HepG2 (cell line): ENCODE results near the gene GRAP. TPM values are rescaled to one million over a fixed set of nuclear protein-coding genes. Genes with fewer than 3 reads are reported as not detected.

Experiments
- ATAC-seq: fragments of 200-7000 bp; cut with Tn5 transposase; 3 replicates; pipeline ENCODE4 v1.9.1; 2020; ENCODE audit warnings: mild to moderate bottlenecking, moderate library complexity
- BruUV-seq: library from RNA; stranded (reverse); fragments of 400-500 nt; replicated peaks from 2 replicates; lab custom pipeline; 2021; lab: Mats Ljungman, UMichigan
- CTCF ChIA-PET: fragments of 300-600 bp; formaldehyde crosslinking; extraction: SDS; loops from one replicate; lab custom pipeline; 2021; ENCODE audit warnings: low total read pairs, inconsistent platforms, low intra/inter-chr PET ratio; lab: Yijun Ruan, JAX
- POLR2A ChIA-PET: fragments of 350-600 bp; sonication (Branson Sonifier 250); formaldehyde crosslinking; loops from one replicate; lab custom pipeline; 2020; ENCODE audit warnings: antibody characterized with exemption, inconsistent platforms; lab: Yijun Ruan, JAX
- DNase-seq: peaks from one replicate; pipeline ENCODE4 v3.0.0-alpha.2; 2015; ENCODE audit warnings: low spot score
- FAIRE-seq: peaks from 3 replicates; lab custom pipeline; 2011; peaks lifted over from hg19 to GRCh38; lab: Jason Lieb, UNC
- H2AFZ ChIP-seq: one replicate; pipeline ENCODE4 v1.6.1; 2011; ENCODE audit warnings: low read length, inconsistent platforms
- H3K27ac ChIP-seq: fragments of 300-600 bp; 3 replicates; pipeline ENCODE4 v1.8.0; 2011; ENCODE audit warnings: mixed run types, mild to moderate bottlenecking, mixed read lengths, low read length, inconsistent platforms; ENCODE audit not compliant: insufficient read depth; ENCODE audit errors: extremely low read length
- H3K27me3 ChIP-seq, 2 experiments: fragments of 200-600 bp in 1 of 2; 2 replicates in 1 of 2; 3 replicates in 1 of 2; pipeline versions ENCODE4 v1.6.0 to v1.8.0; 2011; ENCODE audit warnings: low read length in 2 of 2, mild to moderate bottlenecking in 2 of 2, moderate library complexity in 2 of 2, inconsistent platforms in 1 of 2; ENCODE audit not compliant: insufficient read depth in 2 of 2, control insufficient read depth in 1 of 2
- H3K36me3 ChIP-seq, 2 experiments: fragments of 200-600 bp in 1 of 2; replicated peaks in 1 of 2; 2 replicates in 1 of 2; 3 replicates in 1 of 2; pipeline versions ENCODE4 v1.5.1 to v1.8.0; 2011; ENCODE audit warnings: low read length in 2 of 2, inconsistent platforms in 1 of 2; ENCODE audit not compliant: insufficient read depth in 2 of 2, control insufficient read depth in 1 of 2
- H3K4me1 ChIP-seq: 2 replicates; pipeline ENCODE4 v1.5.1; 2012; ENCODE audit warnings: low read length, inconsistent platforms; ENCODE audit not compliant: insufficient read depth
- H3K4me2 ChIP-seq: 2 replicates; pipeline ENCODE4 v1.6.0; 2011; ENCODE audit warnings: low read depth, low read length, inconsistent platforms
- H3K4me3 ChIP-seq, 3 experiments: fragments of 200-600 bp in 1 of 3; sonication (generic), shearing (Covaris generic) in 1 of 3; replicated peaks in 1 of 3; 2 replicates each; pipeline ENCODE4 v1.5.1; 2011 to 2016; ENCODE audit warnings: low read length in 3 of 3, inconsistent platforms in 2 of 3, low read depth in 2 of 3, mild to moderate bottlenecking in 2 of 3, control low read depth in 1 of 3, mixed read lengths in 1 of 3; ENCODE audit not compliant: insufficient read depth in 1 of 3
- H3K79me2 ChIP-seq: one replicate; pipeline ENCODE4 v1.6.1; 2011; ENCODE audit warnings: low read length, inconsistent platforms; ENCODE audit not compliant: insufficient read depth
- H3K9ac ChIP-seq: 2 replicates; pipeline ENCODE4 v1.6.0; 2011; ENCODE audit warnings: mild to moderate bottlenecking, low read depth, low read length, inconsistent platforms; ENCODE audit not compliant: insufficient read depth
- H3K9me3 ChIP-seq: 2 replicates; pipeline ENCODE4 v1.5.1; 2012; ENCODE audit warnings: mild to moderate bottlenecking, low read length
- H4K20me1 ChIP-seq: 2 replicates; pipeline ENCODE4 v1.6.0; 2011; ENCODE audit warnings: inconsistent platforms, mild to moderate bottlenecking, low read length, moderate library complexity; ENCODE audit not compliant: insufficient read depth
- BCLAF1 ChIP-seq: fragments of 450-650 bp; IDR thresholded peaks from 2 replicates; pipeline ENCODE4 v1.6.1; 2017; ENCODE audit warnings: mild to moderate bottlenecking
- IRF2 ChIP-seq: IDR thresholded peaks from 2 replicates; pipeline ENCODE4 v1.6.1; 2018; ENCODE audit warnings: missing genetic modification reagents, missing compliant biosample characterization
- KDM1A ChIP-seq: IDR thresholded peaks from 2 replicates; pipeline ENCODE4 v1.6.1; 2016; ENCODE audit warnings: missing compliant biosample characterization
- MXD3 ChIP-seq: IDR thresholded peaks from 2 replicates; pipeline ENCODE4 v1.6.1; 2016; ENCODE audit warnings: mild to moderate bottlenecking, missing biosample characterization, missing genetic modification reagents
- NFKB2 ChIP-seq: sonication (generic); formaldehyde crosslinking; IDR thresholded peaks from 2 replicates; pipeline ENCODE4 v1.4.0; 2020; ENCODE audit warnings: missing genetic modification reagents, borderline replicate concordance
- POGZ ChIP-seq: sonication (generic); formaldehyde crosslinking; IDR thresholded peaks from 2 replicates; pipeline ENCODE4 v1.4.0; 2020; ENCODE audit warnings: mild to moderate bottlenecking, missing genetic modification reagents
- PTBP1 ChIP-seq: fragments of 200-400 bp; formaldehyde crosslinking; IDR thresholded peaks from 2 replicates; pipeline ENCODE4 v1.6.1; 2018; ENCODE audit warnings: low read length, low read depth; ENCODE audit not compliant: poor library complexity, severe bottlenecking
- RBM39 ChIP-seq: fragments of 200-400 bp; formaldehyde crosslinking; IDR thresholded peaks from one replicate; pipeline ENCODE4 v1.6.1; 2018; ENCODE audit warnings: antibody characterized with exemption, mild to moderate bottlenecking, low read depth, low read length; ENCODE audit not compliant: poor library complexity, severe bottlenecking
- TFDP1 ChIP-seq: IDR thresholded peaks from 2 replicates; pipeline ENCODE4 v1.6.1; 2016; ENCODE audit warnings: missing compliant biosample characterization, missing genetic modification reagents, borderline replicate concordance
- ZNF253 ChIP-seq: sonication (generic); formaldehyde crosslinking; IDR thresholded peaks from 2 replicates; pipeline ENCODE4 v1.8.0; 2022; ENCODE audit warnings: mild to moderate bottlenecking, missing genetic modification reagents, borderline replicate concordance
- WGBS: methylation state at CpG from one replicate; pipeline ENCODE4 v1.1.6; 2017; ENCODE audit warnings: low lambda C conversion rate; 5-methylcytosine and 5-hydroxymethylcytosine counted together
- in situ Hi-C: cut with HindIII; loops from 2 replicates; pipeline ENCODE4 v1.10.0; 2017; ENCODE audit warnings: low pct_unique_long_range_greater_than_20kb; ENCODE audit not compliant: extremely low pct_ligation_motif_present
- intact Hi-C: fragments of 100-400 bp; cut with micrococcal nuclease; formaldehyde crosslinking; loops from one replicate; pipeline ENCODE4 v1.10.0; 2022; ENCODE audit not compliant: unreplicated experiment
- polyA plus RNA-seq, 8 experiments: library from polyadenylated mRNA; depleted of rRNA in 3 of 8; stranded (reverse) in 7 of 8; unstranded in 1 of 8; fragments of >200 nt; fragmentation: Illumina TruSeq in 4 of 8; extraction: Trizol in 4 of 8; gene quantifications; 2 replicates each; pipeline versions ENCODE4 v1.2.1 to v1.2.3, GENCODE V29; 2011 to 2016; ENCODE audit warnings: low read depth in 4 of 8, missing spikeins in 1 of 8, mixed read lengths in 1 of 8; ENCODE audit not compliant: insufficient read depth in 1 of 8
- total RNA-seq, 5 experiments: library from RNA; depleted of rRNA; stranded (reverse); fragments of >200 nt; fragmentation: Illumina TruSeq; extraction: Trizol; gene quantifications; 2 replicates each; pipeline ENCODE4 v1.2.3, GENCODE V29; 2016; ENCODE audit warnings: low read depth in 1 of 5
- TF ChIP-seq, protein P1 (sequence below): sonication (generic); formaldehyde crosslinking; IDR thresholded peaks from 2 replicates; pipeline ENCODE4 v1.9.0; 2022; ENCODE audit warnings: low read depth, missing genetic modification reagents
- TF ChIP-seq, protein P2 (sequence below): sonication (generic); formaldehyde crosslinking; IDR thresholded peaks from 2 replicates; pipeline ENCODE4 v1.4.0; 2020; ENCODE audit warnings: low read depth, missing genetic modification reagents

The GRAP gene
- total and polyA plus RNA-seq, 2 of the 13 experiments (the other 11 are each of a cell fraction or from before 2014, with no cell fraction given): 0.77 to 1.7 TPM

DNA sequence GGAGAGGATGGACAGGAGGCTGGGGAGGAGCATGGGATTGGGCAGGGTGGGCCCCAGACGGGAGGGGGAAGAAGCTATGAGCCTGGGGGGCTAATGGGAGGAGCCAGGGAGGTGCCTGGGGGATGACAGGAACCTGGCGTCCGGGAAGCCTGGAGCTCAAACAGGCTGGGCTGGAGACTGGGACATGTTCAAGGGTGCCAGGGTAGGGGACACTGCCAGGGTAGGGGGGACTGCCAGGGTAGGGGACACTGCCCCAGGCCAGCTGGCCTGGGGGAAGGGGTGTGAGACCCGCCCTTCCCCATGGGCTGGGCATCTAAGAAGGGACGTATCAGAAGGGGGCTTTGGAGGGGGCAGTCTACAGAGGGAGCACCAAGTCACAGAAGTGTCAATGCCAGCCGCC is 35.2 kb downstream of the GRAP start:
- DNase-seq: no peak
- TF ChIP-seq POGZ (no peak), IRF2 (CRISPR knock-in tag) (no peak), KDM1A (CRISPR knock-in tag) (no peak), TFDP1 (CRISPR knock-in tag) (no peak), ZNF253 (CRISPR knock-in tag) (no peak), RBM39 (no peak), PTBP1 (no peak), MXD3 (CRISPR knock-in tag) (no peak), NFKB2 (CRISPR knock-in tag) (no peak), BCLAF1 (no peak)
- TF ChIP-seq, protein P1, sequence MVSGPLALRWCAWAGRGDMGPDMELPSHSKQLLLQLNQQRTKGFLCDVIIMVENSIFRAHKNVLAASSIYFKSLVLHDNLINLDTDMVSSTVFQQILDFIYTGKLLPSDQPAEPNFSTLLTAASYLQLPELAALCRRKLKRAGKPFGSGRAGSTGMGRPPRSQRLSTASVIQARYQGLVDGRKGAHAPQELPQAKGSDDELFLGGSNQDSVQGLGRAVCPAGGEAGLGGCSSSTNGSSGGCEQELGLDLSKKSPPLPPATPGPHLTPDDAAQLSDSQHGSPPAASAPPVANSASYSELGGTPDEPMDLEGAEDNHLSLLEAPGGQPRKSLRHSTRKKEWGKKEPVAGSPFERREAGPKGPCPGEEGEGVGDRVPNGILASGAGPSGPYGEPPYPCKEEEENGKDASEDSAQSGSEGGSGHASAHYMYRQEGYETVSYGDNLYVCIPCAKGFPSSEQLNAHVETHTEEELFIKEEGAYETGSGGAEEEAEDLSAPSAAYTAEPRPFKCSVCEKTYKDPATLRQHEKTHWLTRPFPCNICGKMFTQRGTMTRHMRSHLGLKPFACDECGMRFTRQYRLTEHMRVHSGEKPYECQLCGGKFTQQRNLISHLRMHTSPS (CRISPR knock-in tag): no peak
- TF ChIP-seq, protein P2, sequence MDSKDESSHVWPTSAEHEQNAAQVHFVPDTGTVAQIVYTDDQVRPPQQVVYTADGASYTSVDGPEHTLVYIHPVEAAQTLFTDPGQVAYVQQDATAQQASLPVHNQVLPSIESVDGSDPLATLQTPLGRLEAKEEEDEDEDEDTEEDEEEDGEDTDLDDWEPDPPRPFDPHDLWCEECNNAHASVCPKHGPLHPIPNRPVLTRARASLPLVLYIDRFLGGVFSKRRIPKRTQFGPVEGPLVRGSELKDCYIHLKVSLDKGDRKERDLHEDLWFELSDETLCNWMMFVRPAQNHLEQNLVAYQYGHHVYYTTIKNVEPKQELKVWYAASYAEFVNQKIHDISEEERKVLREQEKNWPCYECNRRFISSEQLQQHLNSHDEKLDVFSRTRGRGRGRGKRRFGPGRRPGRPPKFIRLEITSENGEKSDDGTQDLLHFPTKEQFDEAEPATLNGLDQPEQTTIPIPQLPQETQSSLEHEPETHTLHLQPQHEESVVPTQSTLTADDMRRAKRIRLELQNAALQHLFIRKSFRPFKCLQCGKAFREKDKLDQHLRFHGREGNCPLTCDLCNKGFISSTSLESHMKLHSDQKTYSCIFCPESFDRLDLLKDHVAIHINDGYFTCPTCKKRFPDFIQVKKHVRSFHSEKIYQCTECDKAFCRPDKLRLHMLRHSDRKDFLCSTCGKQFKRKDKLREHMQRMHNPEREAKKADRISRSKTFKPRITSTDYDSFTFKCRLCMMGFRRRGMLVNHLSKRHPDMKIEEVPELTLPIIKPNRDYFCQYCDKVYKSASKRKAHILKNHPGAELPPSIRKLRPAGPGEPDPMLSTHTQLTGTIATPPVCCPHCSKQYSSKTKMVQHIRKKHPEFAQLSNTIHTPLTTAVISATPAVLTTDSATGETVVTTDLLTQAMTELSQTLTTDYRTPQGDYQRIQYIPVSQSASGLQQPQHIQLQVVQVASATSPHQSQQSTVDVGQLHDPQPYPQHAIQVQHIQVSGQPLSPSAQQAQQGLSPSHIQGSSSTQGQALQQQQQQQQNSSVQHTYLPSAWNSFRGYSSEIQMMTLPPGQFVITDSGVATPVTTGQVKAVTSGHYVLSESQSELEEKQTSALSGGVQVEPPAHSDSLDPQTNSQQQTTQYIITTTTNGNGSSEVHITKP (CRISPR knock-in tag): no peak
- WGBS: 21% methylated on average over 5 of the region's 6 CpGs
- FAIRE-seq: no peak
- Histone ChIP-seq H2AFZ (peak overlapping the region; percentile 43), H3K79me2 (no peaks in the 10 kb centered on the region), H3K27ac (no peak overlapping the region), H3K27me3 (peaks cover 3 to 5% of the 10 kb centered on the region in 2 experiments; a peak in 2 of 5 replicates), H3K9me3 (no peaks in the 10 kb centered on the region), H3K9ac (no peak overlapping the region), H3K4me1 (peaks cover 76% of the 10 kb centered on the region), H3K4me3 (peak overlapping the region in 1 of 3 experiments; percentile 41; a peak in 1 of 6 replicates), H4K20me1 (no peaks in the 10 kb centered on the region), H3K4me2 (peak overlapping the region; percentile 71), H3K36me3 (no peaks in the 10 kb centered on the region)
- ChIA-PET POLR2A (interaction anchor here (1.1 to 1.5 kb wide), 2 partner anchors 9 to 21 kb away, joined by 3 to 5 read pairs; no protein-coding TSS in a partner anchor), CTCF (no interaction called here)
- no TSS peak for BruUV-seq
- intact Hi-C loops (no loop called here), in situ Hi-C loops (no loop called here)
- ATAC-seq: no peak
